SU-DHL-6 (cell line): Measurements from ENCODE around the gene ST6GALNAC3.

Experiments
- H2AFZ ChIP-seq: fragments of 200-600 bp; sonication (generic); 2 replicates; pipeline ENCODE4 v1.6.1; 2014; ENCODE audit warnings: low read depth, mild to moderate bottlenecking, moderate library complexity, mixed read lengths, antibody characterized with exemption, low read length; ENCODE audit not compliant: severe bottlenecking
- H3F3A ChIP-seq: fragments of 200-600 bp; shearing (Covaris generic); 2 replicates; pipeline ENCODE4 v1.6.0; 2016; ENCODE audit warnings: antibody characterized with exemption, mild to moderate bottlenecking; ENCODE audit not compliant: insufficient read depth
- H3K27ac ChIP-seq: fragments of 200-600 bp; sonication (generic); 2 replicates; pipeline ENCODE4 v1.5.1; 2016; ENCODE audit warnings: low read depth, mild to moderate bottlenecking, low read length, moderate library complexity, mixed read lengths
- H3K27me3 ChIP-seq: fragments of 200-600 bp; sonication (generic), shearing (Covaris generic); 2 replicates; pipeline ENCODE4 v1.6.0; 2014; ENCODE audit warnings: mild to moderate bottlenecking, low read length
- H3K36me3 ChIP-seq: fragments of 200-600 bp; sonication (generic); 2 replicates; pipeline ENCODE4 v1.6.1; 2014; ENCODE audit warnings: mild to moderate bottlenecking, low read length, mixed read lengths
- H3K4me2 ChIP-seq: fragments of 300-600, 200-600 bp; shearing (Covaris generic), sonication (generic); 2 replicates; pipeline ENCODE4 v1.6.0; 2014; ENCODE audit warnings: low read length, low read depth, mild to moderate bottlenecking; ENCODE audit not compliant: poor library complexity, severe bottlenecking
- H3K4me3 ChIP-seq: fragments of 200-600 bp; sonication (generic); 2 replicates; pipeline ENCODE4 v1.5.1; 2014; ENCODE audit warnings: antibody characterized with exemption, low read length, mild to moderate bottlenecking, mixed read lengths; ENCODE audit not compliant: insufficient read depth, poor library complexity, severe bottlenecking
- H3K79me2 ChIP-seq: fragments of 200-600 bp; sonication (generic); 2 replicates; pipeline ENCODE4 v1.6.1; 2014; ENCODE audit warnings: mild to moderate bottlenecking, low read length, moderate library complexity; ENCODE audit not compliant: insufficient read depth
- H3K9ac ChIP-seq: fragments of 200-600 bp; sonication (generic); 2 replicates; pipeline ENCODE4 v1.7.0; 2014; ENCODE audit warnings: mild to moderate bottlenecking, low read length
- H3K9me2 ChIP-seq: fragments of 200-600 bp; sonication (generic); replicated peaks from 2 replicates; pipeline ENCODE4 v1.6.1; 2014; ENCODE audit warnings: low read length; ENCODE audit not compliant: insufficient read depth
- H3K9me3 ChIP-seq: fragments of 200-600 bp; sonication (generic); 2 replicates; pipeline ENCODE4 v1.6.1; 2014; ENCODE audit warnings: low read length, mixed read lengths; ENCODE audit not compliant: insufficient read depth
- H4K20me1 ChIP-seq: fragments of 200-600 bp; sonication (generic); 2 replicates; pipeline ENCODE4 v1.6.1; 2014; ENCODE audit warnings: low read depth, mild to moderate bottlenecking, antibody characterized with exemption, low read length, moderate library complexity, mixed read lengths
- CTCF ChIP-seq: fragments of 200-600 bp; sonication (generic); IDR thresholded peaks from one replicate; pipeline ENCODE4 v1.5.1; 2017; ENCODE audit warnings: antibody characterized with exemption, mild to moderate bottlenecking, low read length, moderate library complexity; ENCODE audit not compliant: insufficient read depth, poor library complexity, severe bottlenecking
- EZH2phosphoT487 ChIP-seq: fragments of 200-600 bp; sonication (generic), shearing (Covaris generic); conservative IDR thresholded peaks from 2 replicates; pipeline ENCODE4 v1.6.1; 2018; ENCODE audit warnings: mild to moderate bottlenecking, antibody characterized with exemption, low read length, moderate library complexity, mixed read lengths

The ST6GALNAC3 gene

GRCh38 chr1:76580206-76580605 is 505.7 kb downstream of the ST6GALNAC3 start:
- H3K4me3 ChIP-seq: no peak overlapping the region
- no peak overlapping the region for H2AFZ ChIP-seq
- H3K79me2 ChIP-seq: no peaks in the 10 kb centered on the region
- no peaks in the 10 kb centered on the region for H3F3A ChIP-seq
- H3K27me3 ChIP-seq: no peaks in the 10 kb centered on the region
- no peak overlapping the region for H3K27ac ChIP-seq
- no peaks in the 10 kb centered on the region for H3K9me3 ChIP-seq
- TF ChIP-seq CTCF: no peak
- TF ChIP-seq EZH2phosphoT487: no peak
- H4K20me1 ChIP-seq: no peaks in the 10 kb centered on the region
- no peak overlapping the region for H3K4me2 ChIP-seq
- no peaks in the 10 kb centered on the region for H3K9me2 ChIP-seq
- no peaks in the 10 kb centered on the region for H3K36me3 ChIP-seq
- H3K9ac ChIP-seq: no peak overlapping the region

- TF ChIP-seq EZH2phosphoT487: no peak
- H3K27me3 ChIP-seq: no peaks in the 10 kb centered on the region
Measured at GRCh38 chr1:76581712-76582111, 507.2 kb downstream of the ST6GALNAC3 start.

GRCh38 chr1:76583235-76583868 is 508.8 kb downstream of the ST6GALNAC3 start:
- Histone ChIP-seq H3K36me3 (no peaks in the 10 kb centered on the region), H3K79me2 (no peaks in the 10 kb centered on the region), H2AFZ (no peak overlapping the region), H3K27me3 (no peaks in the 10 kb centered on the region), H3K27ac (no peak overlapping the region), H3K4me3 (no peak overlapping the region), H3K9me2 (no peaks in the 10 kb centered on the region), H4K20me1 (no peaks in the 10 kb centered on the region), H3K4me2 (no peak overlapping the region), H3K9ac (no peak overlapping the region), H3F3A (no peaks in the 10 kb centered on the region), H3K9me3 (no peaks in the 10 kb centered on the region)
- TF ChIP-seq EZH2phosphoT487 (no peak), CTCF (no peak)

More at GRCh38 chr1:76581712-76582111, 507.2 kb downstream of the ST6GALNAC3 start:
- Histone ChIP-seq H3K9me2 (no peaks in the 10 kb centered on the region), H2AFZ (no peak overlapping the region), H3K9ac (no peak overlapping the region), H3K36me3 (no peaks in the 10 kb centered on the region), H3K4me2 (no peak overlapping the region), H3K27ac (no peak overlapping the region), H3K4me3 (no peak overlapping the region), H3F3A (no peaks in the 10 kb centered on the region), H4K20me1 (no peaks in the 10 kb centered on the region), H3K79me2 (no peaks in the 10 kb centered on the region), H3K9me3 (no peaks in the 10 kb centered on the region)

- Histone ChIP-seq H4K20me1 (no peaks in the 10 kb centered on the region), H3K4me3 (no peak overlapping the region), H3K36me3 (no peaks in the 10 kb centered on the region), H3K27ac (no peak overlapping the region), H3K27me3 (no peaks in the 10 kb centered on the region), H3K9me2 (no peaks in the 10 kb centered on the region), H3K79me2 (no peaks in the 10 kb centered on the region), H3K9ac (no peak overlapping the region), H3K9me3 (no peaks in the 10 kb centered on the region), H3K4me2 (no peak overlapping the region), H2AFZ (no peak overlapping the region), H3F3A (no peaks in the 10 kb centered on the region)
- no peak for TF ChIP-seq CTCF
- TF ChIP-seq EZH2phosphoT487: no peak
Measured at GRCh38 chr1:76583875-76584477, 509.4 kb downstream of the ST6GALNAC3 start.
